A549 (cell line): ENCODE measurements around the gene PRRT4.

Experiments
- CTCF ChIP-seq: fragments of >200 bp; sonication (Bioruptor Twin); formaldehyde crosslinking; IDR thresholded peaks from 3 replicates; pipeline ENCODE4 v1.5.1; 2016
- ESRRA ChIP-seq: fragments of 150-350 bp; IDR thresholded peaks from 2 replicates; pipeline ENCODE4 v1.6.1; 2014; ENCODE audit warnings: mild to moderate bottlenecking, low read length, borderline replicate concordance
- KDM1A ChIP-seq: fragments of 200-600 bp; sonication (generic); IDR thresholded peaks from 2 replicates; pipeline ENCODE4 v1.6.1; 2016; ENCODE audit warnings: low read depth, mild to moderate bottlenecking
- NR3C1 ChIP-seq: fragments of >200 bp; sonication (Bioruptor Twin); formaldehyde crosslinking; IDR thresholded peaks from 3 replicates; pipeline ENCODE4 v1.6.1; 2017
- PBX3 ChIP-seq: IDR thresholded peaks from 2 replicates; pipeline ENCODE4 v1.6.1; 2012
- POLR2A ChIP-seq: IDR thresholded peaks from 2 replicates; pipeline ENCODE4 v1.6.1; 2012; ENCODE audit warnings: mild to moderate bottlenecking, low read length
- RAD21 ChIP-seq, 2 experiments: fragments of >200 bp in 1 of 2; sonication (Bioruptor Twin) in 1 of 2; formaldehyde crosslinking in 1 of 2; IDR thresholded peaks in 1 of 2; conservative IDR thresholded peaks in 1 of 2; 2 replicates in 1 of 2; 3 replicates in 1 of 2; pipeline ENCODE4 v1.6.1; 2012 to 2018; ENCODE audit warnings: inconsistent platforms in 1 of 2
- REST ChIP-seq: fragments of 200-600 bp; sonication (generic); IDR thresholded peaks from 2 replicates; pipeline ENCODE4 v1.6.1; 2016; ENCODE audit warnings: antibody characterized with exemption, mild to moderate bottlenecking, moderate library complexity

- TF ChIP-seq POLR2A (no peak), PBX3 (no peak), REST (no peak), NR3C1 (no peak), CTCF (no peak), ESRRA (no peak), KDM1A (no peak), RAD21 (conservative IDR thresholded peaks at IDR 0.05 in 1 of 2, IDR thresholded peaks at IDR 0.05 in 1 of 2) (no peak)
Measured at GRCh38 chr7:128364166-128364870, 2.8 kb upstream of the PRRT4 start.
